GM18502 (cell line): ENCODE results near the gene SOX5.

Experiments used
- ATAC-seq: cut with Tn5 transposase; IDR thresholded peaks from one replicate; pipeline ENCODE4 v1.9.1; 2021; ENCODE audit warnings: mild to moderate bottlenecking; ENCODE audit not compliant: unreplicated experiment, poor library complexity

The SOX5 gene

DNA sequence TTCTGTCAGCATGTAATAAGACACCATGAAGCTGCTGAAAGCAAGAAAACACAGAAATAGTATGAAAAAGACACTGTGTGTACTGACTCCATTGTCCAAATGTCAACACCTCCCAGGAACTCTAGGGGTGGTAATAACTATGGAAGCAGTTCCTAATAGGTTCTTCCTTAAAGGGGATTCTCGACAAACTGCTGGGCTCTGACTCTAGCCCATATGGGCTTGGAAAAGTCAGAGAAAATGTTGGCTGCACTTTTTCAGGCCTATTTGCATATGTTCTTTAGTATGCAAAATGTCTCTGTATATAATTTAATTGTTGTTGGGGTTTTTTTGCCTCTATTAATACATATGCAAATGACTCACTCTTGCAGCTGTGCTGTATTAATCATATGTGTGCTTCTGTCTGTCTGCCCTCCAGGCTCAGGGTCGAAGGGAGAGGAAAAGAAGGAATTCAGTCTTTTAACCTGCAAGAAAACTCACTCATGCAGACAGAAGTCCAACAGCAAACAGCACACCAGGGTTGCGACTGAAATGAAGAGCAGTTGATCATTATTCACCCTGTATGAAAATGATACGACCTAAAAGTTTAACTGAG, 317.6 kb downstream of the SOX5 start:
- no peak for ATAC-seq

DNA sequence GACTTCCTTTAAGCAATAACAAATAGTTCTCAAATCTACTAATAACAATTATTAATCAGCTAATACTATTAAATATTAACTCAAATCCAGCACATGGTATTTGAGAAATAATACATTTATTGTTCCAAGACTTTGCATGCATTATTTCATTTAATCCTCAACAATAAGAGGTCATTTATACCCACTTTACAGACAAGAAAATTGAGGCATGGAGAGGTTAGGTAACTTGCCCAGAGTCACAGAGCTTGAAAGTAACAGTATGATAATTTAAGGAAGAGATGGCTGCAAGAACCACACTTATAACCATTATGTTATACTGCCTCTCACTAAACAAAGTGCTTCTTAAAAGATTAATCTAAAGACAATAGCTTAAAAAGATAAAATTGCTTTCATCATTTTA, 318.9 kb downstream of the SOX5 start:
- no peak for ATAC-seq

DNA sequence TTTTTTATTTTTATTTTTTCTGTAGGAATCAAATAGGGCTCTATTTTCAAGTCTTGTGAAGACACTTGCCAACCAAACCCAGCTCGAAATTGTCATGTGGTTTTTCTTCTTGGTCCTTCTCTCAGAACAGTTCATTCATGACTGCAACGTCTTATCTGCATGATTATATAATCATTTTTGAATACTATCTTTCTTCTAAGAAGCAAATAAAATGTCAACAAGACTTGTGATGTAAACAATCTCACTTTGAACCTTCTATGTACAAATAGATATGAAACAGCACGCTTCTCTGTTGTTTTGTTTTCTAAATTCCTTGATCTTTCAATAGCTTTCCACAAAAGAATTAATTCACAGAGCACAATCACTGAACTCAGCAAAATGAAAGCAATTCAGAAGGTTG, 320.7 kb downstream of the SOX5 start:
- no peak for ATAC-seq

DNA sequence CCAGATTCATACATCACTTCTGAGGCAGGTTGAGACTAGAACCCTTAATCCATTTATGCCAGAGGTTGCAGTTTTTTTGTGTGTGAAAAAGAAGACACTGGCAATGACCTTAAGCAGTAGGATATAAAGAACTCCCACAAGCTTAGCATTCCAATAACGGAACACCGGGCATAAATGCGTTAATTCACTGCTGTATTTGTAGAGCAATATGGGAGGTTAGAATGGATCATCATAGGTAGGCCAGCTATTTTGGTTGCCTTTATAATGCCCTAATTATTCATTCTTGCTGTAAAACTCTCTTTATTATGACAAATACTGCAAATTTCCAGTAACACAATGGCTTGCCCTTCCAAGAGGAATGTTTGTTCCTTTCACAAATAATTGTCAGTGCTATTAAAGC, 322.7 kb downstream of the SOX5 start:
- ATAC-seq = no peak

DNA sequence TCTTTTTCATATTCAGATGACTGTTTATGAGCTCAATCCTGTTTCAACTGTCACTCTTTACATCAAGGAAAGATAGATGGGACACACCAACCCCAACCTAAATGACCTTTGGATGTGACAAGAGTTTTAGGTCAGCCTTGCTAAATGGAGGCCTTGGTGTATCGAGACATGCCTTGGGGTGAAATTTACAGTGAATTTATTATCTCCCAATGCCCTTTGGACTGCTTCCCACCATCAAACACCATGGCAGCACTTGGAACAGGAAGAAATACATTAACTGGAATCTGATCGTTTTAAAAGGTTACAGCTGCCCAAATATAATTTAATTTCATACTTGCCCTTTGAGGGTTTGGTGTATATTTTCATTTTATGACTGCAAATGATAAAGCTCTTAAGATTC, 327.6 kb downstream of the SOX5 start:
- no peak for ATAC-seq

DNA sequence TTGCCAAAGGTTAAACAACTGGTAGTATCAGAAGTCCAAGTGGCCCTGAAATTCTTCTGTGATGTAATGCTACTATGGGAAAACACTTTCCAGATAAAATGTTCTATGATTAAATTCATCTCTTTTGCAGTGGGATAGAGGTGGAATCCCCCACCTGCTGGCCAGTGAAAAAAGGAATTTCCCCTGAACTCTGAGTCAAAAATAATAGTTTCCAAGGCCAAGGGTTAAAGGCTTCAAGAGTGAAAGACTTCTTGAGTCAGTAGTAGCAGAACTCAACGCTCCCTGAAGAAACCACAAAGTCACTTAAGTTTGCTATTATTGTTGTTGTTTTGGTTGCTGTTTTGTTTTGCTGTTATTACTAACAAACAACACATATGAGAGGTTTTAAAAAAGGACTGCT, 330.8 kb downstream of the SOX5 start:
- ATAC-seq = no peak

DNA sequence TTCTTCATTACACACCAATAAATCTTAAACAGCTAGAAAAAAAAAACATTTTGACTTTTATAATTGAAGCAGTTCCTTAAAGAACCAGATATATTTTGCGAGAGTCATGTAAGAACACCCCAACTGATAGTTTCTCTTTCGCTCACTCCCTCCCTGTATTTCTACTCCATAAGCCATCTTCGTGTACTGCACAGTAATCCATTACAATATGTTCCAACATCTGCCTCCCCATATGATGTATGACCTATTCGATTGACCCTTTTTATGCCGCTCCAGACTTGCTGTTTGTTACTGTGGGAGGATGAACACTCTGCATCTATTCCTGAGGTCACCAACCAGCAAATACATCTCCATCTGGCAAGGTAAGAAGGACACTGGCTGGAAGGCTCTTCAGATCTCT, 331.7 kb downstream of the SOX5 start:
- no peak for ATAC-seq

DNA sequence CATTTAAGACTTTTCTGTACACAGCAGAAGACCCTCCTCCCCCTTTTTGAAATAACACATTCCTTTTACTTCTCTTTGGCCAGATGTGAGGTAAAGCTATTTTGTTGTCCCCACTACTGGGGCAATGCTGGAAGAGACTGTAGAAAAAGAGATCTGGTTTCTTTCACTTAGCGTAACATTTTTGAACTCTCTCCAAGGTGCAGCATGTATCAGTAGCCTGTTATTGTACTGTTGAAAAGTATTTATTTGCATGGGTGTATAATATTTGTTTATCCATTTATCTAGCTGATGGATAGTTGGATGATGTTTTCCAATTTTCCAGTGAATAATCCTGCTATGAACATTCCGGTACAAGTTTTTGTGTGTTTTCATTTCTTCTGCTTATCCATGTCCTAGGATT, 335.2 kb downstream of the SOX5 start:
- no peak for ATAC-seq

DNA sequence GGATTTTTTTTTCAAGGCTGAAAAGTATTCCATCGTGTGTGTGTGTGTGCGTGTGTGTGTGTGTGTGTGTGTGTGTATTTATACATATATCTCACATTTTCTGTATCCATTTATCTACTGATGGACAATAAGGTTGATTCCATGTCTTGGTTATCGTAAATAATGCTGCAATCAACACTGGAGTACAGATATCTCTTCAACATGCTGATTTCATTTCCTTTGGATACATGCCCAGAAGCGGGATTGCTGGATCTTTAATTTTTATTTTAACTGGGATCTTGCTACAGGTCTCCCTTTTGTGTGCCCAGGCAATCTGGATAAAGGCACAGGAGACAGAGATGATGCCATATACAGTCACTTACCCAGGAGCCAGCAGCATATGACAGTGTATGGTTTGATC, 338.1 kb downstream of the SOX5 start:
- ATAC-seq = no peak

DNA sequence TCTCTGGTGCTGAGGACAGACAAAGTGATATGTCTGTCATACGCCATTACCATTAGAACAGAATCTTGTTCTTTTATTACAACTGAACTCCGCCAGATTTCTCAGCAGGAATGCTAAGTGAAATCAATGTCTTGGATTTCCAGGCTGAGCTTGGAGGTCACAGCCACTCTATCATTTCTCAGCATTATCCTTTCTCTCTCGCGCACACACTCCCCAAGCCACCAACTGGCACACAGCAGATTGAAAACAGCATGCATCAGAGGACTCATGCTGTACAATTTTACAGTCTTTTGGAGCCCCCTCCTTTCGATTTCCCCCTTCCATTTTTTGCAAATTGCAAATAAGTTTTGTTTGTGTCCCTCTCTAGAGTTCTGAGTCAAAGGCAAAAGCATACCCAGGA, 348.6 kb downstream of the SOX5 start:
- no peak for ATAC-seq

DNA sequence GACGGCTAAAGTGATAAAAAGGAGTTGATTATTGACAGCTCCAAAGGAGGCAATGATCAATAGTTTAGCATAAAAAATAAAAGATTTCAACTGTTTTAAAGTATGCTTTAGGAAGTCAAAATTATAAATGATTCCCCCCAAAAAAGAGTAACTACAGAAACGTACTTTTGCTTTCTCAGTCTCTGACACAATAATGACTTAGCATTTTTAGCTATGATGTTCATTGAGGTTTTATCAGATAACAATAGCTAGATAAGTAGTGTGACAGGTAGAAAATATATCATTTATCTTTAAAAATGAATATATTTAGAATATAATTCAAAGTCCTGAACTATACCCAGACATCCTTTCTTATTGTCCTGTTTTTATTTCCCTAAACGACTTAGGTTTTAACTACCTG, 352.9 kb downstream of the SOX5 start:
- ATAC-seq = no peak

DNA sequence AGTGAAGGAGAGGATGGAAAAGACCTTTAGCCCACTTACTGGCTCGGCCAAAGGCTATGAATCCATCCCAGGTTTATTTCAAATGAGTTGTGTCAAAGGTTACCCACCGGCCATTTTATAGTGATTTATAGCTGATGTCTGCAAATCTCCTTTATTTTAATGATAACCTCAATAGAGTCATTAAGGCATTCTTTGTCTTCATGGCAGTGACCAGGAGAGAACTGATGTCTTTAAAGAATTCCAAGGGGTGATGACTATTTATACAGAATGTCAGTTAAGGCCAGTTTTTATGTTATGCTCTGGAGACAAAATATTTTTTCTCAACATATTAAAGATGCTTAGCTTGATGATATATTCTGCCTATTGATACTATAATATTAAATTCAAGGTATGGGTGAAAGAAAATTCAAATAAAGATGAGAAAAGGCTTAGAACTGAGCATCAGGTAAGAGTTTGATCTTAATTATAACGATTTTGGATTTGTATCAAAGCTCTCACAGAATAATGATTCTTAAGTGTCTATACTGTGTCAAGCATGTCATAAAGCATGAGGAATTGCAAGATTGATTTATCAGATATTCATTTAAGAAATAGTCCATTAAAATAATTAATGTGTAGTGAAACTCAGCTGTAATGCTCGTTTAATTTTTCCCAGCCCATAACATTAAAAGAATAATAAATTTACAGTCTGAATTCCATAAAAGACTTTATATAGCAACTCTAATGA, 361.5 kb downstream of the SOX5 start:
- no peak for ATAC-seq

DNA sequence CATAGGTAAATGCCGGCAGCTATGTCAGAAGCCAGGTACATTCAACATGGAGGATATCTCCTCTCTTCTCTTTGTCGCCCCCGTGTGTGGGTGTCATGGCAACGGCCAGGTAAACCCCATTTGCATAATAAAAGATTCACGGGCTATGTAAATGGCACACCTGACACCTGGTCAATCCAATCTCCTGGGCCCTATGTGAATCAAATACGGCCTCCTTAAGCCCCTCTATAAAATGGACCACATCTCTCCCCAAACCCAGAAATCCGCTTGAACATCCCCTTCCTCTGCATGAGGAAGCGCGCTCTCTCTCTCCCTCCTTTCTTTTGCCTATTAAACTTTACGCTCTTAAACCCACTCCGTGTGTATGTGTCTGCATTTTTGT, 363.7 kb downstream of the SOX5 start:
- no peak for ATAC-seq

DNA sequence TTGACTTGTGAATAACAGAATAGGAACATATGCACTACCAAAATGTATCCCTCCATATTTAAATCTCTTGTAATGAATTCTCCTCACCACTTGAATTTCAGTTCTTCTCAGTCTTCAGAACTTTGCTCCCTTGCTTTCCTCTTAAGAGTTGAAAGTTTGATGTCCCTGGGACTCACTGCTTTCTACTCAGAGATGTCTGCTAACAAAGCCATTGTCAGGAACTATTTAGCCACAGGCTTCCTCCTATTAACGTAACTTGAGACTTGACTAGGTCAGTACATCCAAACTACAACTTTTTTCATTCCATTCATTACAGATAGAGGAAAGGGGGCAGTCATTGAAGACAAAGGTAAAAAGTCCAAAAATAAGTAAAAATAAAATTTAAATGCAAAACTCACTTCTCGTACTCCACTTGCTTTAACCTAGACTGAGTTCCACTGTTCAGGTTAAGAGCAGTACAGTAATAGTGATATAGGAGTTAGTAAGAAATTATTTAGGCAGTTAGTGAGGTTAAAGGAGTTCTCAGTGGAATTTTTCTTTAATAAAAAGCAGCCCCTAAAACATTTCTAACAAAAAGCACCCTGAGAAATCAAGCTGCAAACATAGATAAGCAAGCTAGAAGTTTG, 364.2 kb downstream of the SOX5 start:
- ATAC-seq = no peak

DNA sequence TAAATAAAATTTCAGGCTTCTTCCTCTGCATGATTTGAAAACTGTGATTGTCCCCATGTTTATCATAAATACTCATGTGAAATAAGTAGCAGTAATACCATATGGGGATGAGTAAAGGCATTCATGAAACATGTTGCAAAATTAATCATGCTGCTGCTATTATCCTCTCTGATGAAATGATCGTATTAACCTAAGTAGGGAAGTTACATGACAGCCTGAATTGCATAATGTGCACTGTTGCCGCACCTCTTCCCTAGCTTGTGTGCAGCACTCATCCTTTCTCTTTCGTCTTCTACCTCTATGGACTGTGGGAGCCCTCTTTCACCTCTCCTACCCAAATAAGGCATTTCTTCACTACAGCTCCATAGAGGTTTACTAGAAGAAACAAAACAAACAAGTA, 367.6 kb downstream of the SOX5 start:
- no peak for ATAC-seq

DNA sequence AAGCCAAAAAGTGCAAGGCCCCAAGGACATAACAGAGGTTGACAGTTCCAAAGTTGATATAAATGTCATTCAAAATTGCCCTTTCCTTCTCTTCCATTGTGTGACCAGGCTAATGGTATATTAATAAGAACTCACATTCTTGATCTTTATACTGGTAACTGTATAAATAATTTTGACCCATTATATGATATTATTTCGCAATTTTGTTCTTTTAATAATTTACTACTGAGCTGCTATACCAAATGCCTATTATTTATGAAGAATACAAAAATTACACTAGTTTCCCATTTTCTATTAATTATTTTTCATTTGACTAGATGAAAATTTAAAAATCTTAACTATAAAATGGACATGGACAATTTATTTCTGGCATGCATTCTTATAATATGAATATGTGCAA, 370.2 kb downstream of the SOX5 start:
- no peak for ATAC-seq

DNA sequence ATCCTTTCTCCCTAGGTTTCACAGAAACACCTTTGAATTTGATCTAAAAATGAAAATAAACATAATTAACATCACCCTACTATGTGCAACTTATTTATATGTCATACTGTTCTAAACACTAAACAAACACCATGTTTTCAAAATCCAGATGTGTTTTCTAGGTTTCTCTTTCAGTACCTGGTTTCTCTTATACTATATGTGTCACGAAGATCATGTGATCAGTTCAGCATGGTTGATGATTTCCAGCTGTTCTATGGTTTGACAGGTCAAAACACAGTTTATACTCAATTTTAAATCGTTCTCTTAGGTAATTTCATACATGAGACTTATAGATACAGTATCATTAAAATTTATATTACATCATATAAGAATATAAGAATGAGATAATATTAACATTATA, 373.1 kb downstream of the SOX5 start:
- peak; percentile 72 for ATAC-seq

DNA sequence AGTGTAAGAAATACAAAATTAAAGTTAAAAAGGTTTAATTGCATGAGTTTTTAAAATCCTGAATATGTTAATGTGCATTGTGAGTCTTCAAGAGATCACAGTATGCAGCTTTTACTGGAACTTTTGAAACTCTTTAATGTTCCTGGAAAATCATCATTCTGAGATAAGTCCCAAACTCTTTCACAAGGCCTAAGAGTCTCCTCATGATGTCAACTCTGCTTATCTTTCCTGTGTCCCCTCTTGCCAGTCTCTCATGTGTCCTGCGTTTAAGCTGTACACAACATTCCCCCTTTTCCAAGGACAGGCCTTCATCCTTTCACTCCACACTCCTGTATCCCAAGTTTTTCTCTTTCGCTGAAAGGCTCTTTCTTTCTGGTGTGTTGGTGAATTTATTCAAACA, 380.1 kb downstream of the SOX5 start:
- no peak for ATAC-seq

DNA sequence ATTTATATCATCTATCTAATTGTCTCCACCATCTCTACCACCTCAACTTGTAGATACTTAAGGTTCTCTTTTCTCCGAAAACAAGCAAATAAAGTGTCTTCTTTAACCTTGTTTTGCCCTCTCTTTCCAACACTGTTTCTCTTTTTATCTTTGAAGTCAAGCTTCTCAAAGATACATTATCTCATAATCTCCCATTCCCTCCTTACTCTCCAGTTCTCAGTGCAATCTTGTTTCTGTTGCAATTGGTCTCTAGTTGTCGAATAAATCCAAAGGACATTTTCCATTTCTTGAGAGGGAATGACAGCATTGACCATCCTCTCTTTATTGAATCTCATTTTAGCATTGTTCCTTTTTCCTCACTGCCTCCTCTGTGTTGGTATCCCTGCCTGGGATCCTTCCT, 383.3 kb downstream of the SOX5 start:
- ATAC-seq = no peak

DNA sequence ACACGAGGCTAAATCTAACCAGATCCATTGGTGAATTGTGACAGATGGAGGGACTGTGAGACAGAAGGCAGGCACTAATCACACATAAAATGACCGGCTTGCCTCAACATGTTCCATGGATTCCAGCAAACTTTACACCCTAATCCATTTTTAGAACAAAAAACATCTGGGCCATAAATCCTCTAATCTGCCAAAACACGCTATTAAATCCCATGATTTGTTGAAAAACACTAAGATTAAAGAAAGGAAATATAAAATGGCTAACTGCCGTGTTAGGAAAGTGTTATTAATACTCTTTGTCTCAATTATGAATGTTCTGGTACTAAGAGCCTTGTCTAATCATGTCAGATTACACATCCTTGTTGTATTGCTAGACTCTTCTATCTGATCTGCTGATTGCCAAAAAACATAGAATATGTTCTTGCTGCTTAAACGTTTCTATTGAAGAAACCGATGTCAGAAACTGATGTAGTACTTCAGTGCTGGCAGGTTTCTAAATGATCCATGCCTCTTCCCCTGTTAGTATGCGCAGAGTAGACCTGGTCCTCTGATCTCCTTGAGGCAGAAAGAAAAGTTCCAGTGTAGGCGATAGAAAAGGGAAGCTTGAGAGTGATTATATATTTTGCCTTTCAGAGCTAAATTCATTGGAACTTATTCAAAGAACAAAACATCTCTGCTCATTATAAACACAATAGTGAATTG, 384.9 kb downstream of the SOX5 start:
- ATAC-seq = no peak
